Breast epithelium (tissue), 4 donors: ENCODE data around the gene CBLC. TPM values are rescaled to one million over a fixed set of nuclear protein-coding genes. Genes with fewer than 3 reads are reported as not detected.

ENCODE experiments used
- DNase-seq, 2 donors: peaks; one replicate each; pipeline ENCODE4 v3.0.0-alpha.2; 2019; ENCODE audit warnings: low spot score in 2 of 2
- H3K27ac ChIP-seq, 2 donors: fragments of 200-600 bp; sonication (generic) in 1 of 2; one replicate each; pipeline ENCODE4 v1.5.1; 2016 to 2019; ENCODE audit warnings: mild to moderate bottlenecking in 1 of 2
- H3K27me3 ChIP-seq, 2 donors: fragments of 200-600 bp; sonication (generic) in 1 of 2; one replicate each; pipeline versions ENCODE4 v1.5.1 to v1.6.0; 2017 to 2019; ENCODE audit warnings: control low read depth in 1 of 2, mild to moderate bottlenecking in 1 of 2
- H3K36me3 ChIP-seq: fragments of 200-600 bp; one replicate; pipeline ENCODE4 v1.5.1; 2019
- H3K4me1 ChIP-seq, 2 donors: fragments of 200-600 bp; sonication (generic); one replicate each; pipeline ENCODE4 v1.5.1; 2016 to 2019; ENCODE audit warnings: control low read depth in 1 of 2
- H3K4me3 ChIP-seq, 3 donors: fragments of 200-600 bp; sonication (generic); 1 replicate in 2 of 3; 2 replicates in 1 of 3; pipeline ENCODE4 v1.5.1; 2016 to 2019; ENCODE audit warnings: mild to moderate bottlenecking in 3 of 3, moderate library complexity in 2 of 3
- H3K9me3 ChIP-seq, 2 donors: fragments of 200-600 bp; sonication (generic) in 1 of 2; one replicate each; pipeline ENCODE4 v1.5.1; 2016 to 2019; ENCODE audit warnings: control low read depth in 1 of 2
- POLR2A ChIP-seq: fragments of 450-650 bp; IDR thresholded peaks from one replicate; pipeline ENCODE4 v1.6.1; 2016; ENCODE audit warnings: antibody characterized with exemption, mild to moderate bottlenecking, moderate library complexity
- POLR2AphosphoS5 ChIP-seq, 3 donors: sonication (generic); formaldehyde crosslinking; IDR thresholded peaks; one replicate each; pipeline ENCODE4 v1.6.1; 2017; ENCODE audit warnings: antibody characterized with exemption in 3 of 3
- intact Hi-C: fragments of 100-400 bp; cut with DNase I; formaldehyde crosslinking; loops from one replicate; pipeline ENCODE4 v1.15.1; 2023; ENCODE audit warnings: low total_unique reads
- total RNA-seq, 3 donors: library from RNA; depleted of rRNA; stranded (reverse); fragments of >200 nt; gene quantifications; one replicate each; pipeline ENCODE4 v1.1.0, GENCODE V29; 2016
- TF ChIP-seq, protein P1 (sequence below), 3 donors: fragments of 450-650 bp; IDR thresholded peaks; one replicate each; pipeline ENCODE4 v1.5.1; 2016 to 2017; ENCODE audit warnings: antibody characterized with exemption in 3 of 3, mild to moderate bottlenecking in 3 of 3, moderate library complexity in 3 of 3

Gene CBLC
- total RNA-seq, 3 donors from 2014 or later, result 15.7 to 18.1 TPM; not detected in 1

DNA sequence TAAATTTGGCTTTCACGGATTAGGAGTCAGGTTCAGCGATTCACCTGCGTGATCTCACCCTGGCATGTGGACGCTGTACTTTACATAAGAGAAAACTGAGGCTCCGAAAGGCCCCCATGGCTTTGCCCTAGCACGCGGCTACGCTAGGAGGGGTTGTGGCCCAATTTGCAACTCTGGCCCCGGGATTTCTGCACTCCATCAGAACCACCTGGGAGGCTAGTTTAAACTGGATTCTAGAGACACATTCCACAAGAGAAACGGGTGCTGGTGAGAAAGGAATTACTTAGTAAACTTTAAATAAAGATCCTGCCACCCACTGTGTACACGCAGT, 23.0 kb upstream of the CBLC start:
- no peaks in the 10 kb centered on the region for H3K27me3 ChIP-seq
- H3K27ac ChIP-seq, result peak overlapping the region; percentile 86 to 95
- H3K4me3 ChIP-seq, result peak overlapping the region; percentile 40 to 72 (median 51)
- TF ChIP-seq POLR2A (no peak), POLR2AphosphoS5 (IDR thresholded peaks at IDR 0.05) (no peak)
- TF ChIP-seq, protein P1, sequence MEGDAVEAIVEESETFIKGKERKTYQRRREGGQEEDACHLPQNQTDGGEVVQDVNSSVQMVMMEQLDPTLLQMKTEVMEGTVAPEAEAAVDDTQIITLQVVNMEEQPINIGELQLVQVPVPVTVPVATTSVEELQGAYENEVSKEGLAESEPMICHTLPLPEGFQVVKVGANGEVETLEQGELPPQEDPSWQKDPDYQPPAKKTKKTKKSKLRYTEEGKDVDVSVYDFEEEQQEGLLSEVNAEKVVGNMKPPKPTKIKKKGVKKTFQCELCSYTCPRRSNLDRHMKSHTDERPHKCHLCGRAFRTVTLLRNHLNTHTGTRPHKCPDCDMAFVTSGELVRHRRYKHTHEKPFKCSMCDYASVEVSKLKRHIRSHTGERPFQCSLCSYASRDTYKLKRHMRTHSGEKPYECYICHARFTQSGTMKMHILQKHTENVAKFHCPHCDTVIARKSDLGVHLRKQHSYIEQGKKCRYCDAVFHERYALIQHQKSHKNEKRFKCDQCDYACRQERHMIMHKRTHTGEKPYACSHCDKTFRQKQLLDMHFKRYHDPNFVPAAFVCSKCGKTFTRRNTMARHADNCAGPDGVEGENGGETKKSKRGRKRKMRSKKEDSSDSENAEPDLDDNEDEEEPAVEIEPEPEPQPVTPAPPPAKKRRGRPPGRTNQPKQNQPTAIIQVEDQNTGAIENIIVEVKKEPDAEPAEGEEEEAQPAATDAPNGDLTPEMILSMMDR (IDR thresholded peaks at IDR 0.05), result no peak
- H3K36me3 ChIP-seq, result no peaks in the 10 kb centered on the region
- no peak for DNase-seq
- peaks cover 23 to 34% of the 10 kb centered on the region in 2 donors for H3K4me1 ChIP-seq
- no peaks in the 10 kb centered on the region for H3K9me3 ChIP-seq
- intact Hi-C loops, result no loop called here

DNA sequence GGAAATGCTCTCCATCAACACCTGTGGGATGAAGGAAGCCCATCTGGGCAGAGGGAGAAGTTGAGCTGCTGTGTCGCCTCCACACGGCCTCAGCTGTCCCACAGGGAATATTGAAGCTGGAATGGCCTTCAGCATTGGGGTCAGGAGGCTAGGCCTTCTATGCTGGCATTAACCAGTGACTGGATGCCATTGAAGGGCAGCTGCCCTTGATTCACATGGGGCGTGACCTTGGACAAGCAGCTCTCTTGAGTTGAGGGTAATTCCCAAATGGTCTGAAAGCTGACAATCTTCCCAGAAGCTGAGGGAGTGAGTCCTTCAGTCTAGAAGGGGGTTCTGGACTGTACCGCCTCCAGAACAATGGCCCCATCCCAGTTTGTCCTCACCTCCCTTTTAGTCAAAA, 22.5 kb upstream of the CBLC start:
- no peaks in the 10 kb centered on the region for H3K9me3 ChIP-seq
- intact Hi-C loops, result no loop called here
- peak overlapping the region; percentile 86 to 95 for H3K27ac ChIP-seq
- no peak for TF ChIP-seq POLR2A
- no peak for TF ChIP-seq POLR2AphosphoS5 (IDR thresholded peaks at IDR 0.05)
- TF ChIP-seq, protein P1 (IDR thresholded peaks at IDR 0.05), result no peak
- H3K36me3 ChIP-seq, result no peaks in the 10 kb centered on the region
- no peaks in the 10 kb centered on the region for H3K27me3 ChIP-seq
- no peak for DNase-seq
- peaks cover 23 to 29% of the 10 kb centered on the region in 2 donors for H3K4me1 ChIP-seq
- peak overlapping the region in 1 of 3 donors; percentile 72 for H3K4me3 ChIP-seq

DNA sequence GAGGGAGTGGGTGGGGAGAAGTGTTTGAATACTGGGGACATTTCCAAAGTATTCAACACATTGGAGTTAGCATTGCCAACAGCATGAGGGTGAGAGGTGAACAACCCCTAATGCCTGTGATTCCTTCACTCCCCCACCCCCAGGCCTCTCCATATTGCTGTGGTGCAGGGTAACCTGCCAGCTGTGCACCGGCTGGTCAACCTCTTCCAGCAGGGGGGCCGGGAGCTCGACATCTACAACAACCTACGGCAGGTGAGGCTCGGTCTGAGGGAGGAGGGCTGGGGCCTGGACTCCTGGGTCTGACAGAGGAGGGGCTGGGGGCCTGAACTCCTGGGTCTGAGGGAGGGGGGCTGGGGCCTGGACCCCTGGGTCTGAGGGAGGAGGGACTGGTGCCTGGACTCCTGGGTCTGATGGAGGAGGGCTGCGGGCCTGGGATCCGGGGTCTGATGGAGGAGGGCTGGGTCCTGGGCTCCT, 21.6 kb upstream of the CBLC start:
- H3K4me1 ChIP-seq, result peaks cover 23 to 27% of the 10 kb centered on the region in 2 donors
- H3K27me3 ChIP-seq, result no peaks in the 10 kb centered on the region
- DNase-seq, result no peak
- no peaks in the 10 kb centered on the region for H3K9me3 ChIP-seq
- H3K4me3 ChIP-seq, result peak overlapping the region in 1 of 3 donors; percentile 72
- intact Hi-C loops, result no loop called here
- H3K27ac ChIP-seq, result peak overlapping the region; percentile 86 to 95
- TF ChIP-seq POLR2A (no peak), POLR2AphosphoS5 (IDR thresholded peaks at IDR 0.05) (no peak)
- TF ChIP-seq, protein P1 (IDR thresholded peaks at IDR 0.05), result no peak
- no peaks in the 10 kb centered on the region for H3K36me3 ChIP-seq

DNA sequence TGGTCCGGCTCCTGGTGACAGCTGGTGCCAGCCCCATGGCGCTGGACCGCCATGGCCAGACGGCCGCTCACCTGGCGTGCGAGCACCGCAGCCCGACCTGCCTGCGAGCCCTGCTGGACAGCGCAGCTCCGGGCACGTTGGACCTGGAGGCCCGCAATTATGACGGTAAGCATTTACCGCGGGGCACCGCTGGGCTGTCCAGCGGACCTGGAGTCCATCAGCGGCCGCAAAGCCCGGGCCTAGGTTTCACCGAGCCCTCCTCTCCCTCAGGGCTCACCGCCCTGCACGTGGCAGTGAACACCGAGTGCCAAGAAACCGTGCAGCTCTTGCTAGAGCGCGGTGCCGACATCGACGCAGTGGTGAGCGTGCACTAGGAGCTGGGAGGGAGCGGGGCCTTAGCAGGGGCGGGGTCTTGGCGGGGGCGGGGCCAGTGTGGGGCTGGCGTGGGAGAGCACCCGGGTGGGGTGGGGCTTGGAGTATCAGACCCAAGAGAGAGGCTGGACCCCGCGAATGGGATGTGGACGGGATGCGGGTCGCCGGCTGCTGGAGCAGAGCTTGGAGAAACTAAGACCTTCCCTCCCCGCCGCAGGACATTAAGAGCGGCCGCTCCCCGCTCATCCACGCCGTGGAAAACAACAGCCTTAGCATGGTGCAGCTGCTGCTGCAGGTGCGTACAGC, 20.5 kb upstream of the CBLC start:
- intact Hi-C loops, result no loop called here
- peaks cover 23 to 27% of the 10 kb centered on the region in 2 donors for H3K4me1 ChIP-seq
- no peak for DNase-seq

DNA sequence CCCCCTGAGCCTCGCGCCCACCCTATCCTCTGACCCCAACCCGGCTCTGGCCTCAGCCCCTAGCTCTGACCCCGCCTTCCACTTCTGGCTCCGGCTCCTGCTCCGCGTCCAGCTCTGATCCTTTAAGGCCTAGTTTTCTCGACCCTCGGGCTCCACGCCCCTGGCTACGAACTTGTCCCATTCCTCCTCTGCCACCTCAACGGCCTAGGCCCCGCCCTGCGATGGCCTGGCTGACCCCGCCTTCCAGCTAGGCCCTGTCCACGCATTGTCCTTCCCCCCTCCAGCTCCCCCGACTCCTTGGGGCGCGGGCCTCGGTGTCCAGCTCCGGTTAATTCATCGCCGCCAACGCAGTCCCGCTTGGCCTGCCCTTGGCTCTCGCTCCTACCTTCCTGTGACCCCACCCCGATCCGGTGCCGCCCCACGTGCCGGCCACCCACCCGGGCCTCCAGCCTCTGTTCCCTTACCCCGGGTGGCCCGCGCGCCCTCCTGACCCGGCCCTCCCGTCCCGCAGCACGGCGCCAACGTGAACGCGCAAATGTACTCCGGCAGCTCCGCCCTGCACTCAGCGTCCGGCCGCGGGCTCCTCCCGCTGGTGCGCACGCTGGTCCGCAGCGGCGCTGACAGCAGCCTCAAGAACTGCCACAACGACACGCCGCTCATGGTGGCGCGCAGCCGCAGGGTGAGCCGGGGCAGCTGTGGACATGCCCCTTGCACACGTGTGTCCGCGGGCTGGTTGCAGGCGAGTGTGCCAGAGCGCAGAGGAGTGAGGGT, 19.8 kb upstream of the CBLC start:
- no peak for DNase-seq
- no peaks in the 10 kb centered on the region for H3K36me3 ChIP-seq

More for the DNA sequence above, 20.5 kb upstream of the CBLC start:
- Histone ChIP-seq H3K9me3 (no peaks in the 10 kb centered on the region), H3K27ac (peak overlapping the region; percentile 86 to 95), H3K27me3 (no peaks in the 10 kb centered on the region), H3K36me3 (no peaks in the 10 kb centered on the region), H3K4me3 (peak overlapping the region; percentile 40 to 62 (median 43))
- no peak for TF ChIP-seq POLR2A
- TF ChIP-seq POLR2AphosphoS5 (IDR thresholded peaks at IDR 0.05), result peak in 1 of 3 donors; percentile 34

DNA sequence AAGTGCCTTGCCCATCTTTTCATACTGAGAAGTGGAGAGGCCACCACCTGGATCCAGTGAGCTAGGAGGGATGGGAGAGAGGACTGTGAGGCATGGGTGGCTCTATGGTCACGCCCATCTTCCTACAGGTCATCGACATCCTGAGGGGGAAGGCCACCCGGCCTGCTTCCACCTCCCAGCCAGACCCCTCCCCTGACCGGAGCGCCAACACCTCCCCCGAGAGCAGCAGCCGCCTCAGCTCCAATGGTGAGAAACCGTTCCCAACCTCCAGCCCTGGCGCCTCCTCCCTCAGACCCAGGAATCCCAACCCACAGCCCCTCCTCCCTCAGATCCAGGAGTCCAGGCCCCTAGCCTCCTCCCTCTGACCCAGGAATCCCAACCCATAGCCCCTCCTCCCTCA, 19.1 kb upstream of the CBLC start:
- Histone ChIP-seq H3K4me1 (peaks cover 18 to 23% of the 10 kb centered on the region in 2 donors), H3K36me3 (no peaks in the 10 kb centered on the region), H3K27ac (peak overlapping the region; percentile 86 to 95)

More for the DNA sequence above, 19.8 kb upstream of the CBLC start:
- TF ChIP-seq POLR2A (no peak), POLR2AphosphoS5 (IDR thresholded peaks at IDR 0.05) (peak in 1 of 3 donors; percentile 25)
- Histone ChIP-seq H3K4me3 (peak overlapping the region; percentile 40 to 62 (median 43)), H3K4me1 (peaks cover 20 to 23% of the 10 kb centered on the region in 2 donors), H3K9me3 (no peaks in the 10 kb centered on the region), H3K27ac (peak overlapping the region; percentile 86 to 95), H3K27me3 (no peaks in the 10 kb centered on the region)
- intact Hi-C loops, result no loop called here

More for the DNA sequence above, 19.1 kb upstream of the CBLC start:
- Histone ChIP-seq H3K27me3 (no peaks in the 10 kb centered on the region), H3K9me3 (no peaks in the 10 kb centered on the region), H3K4me3 (peak overlapping the region; percentile 40 to 62 (median 43))
- intact Hi-C loops, result no loop called here
- DNase-seq, result no peak
- TF ChIP-seq, protein P1 (IDR thresholded peaks at IDR 0.05), result no peak
- TF ChIP-seq POLR2A, result no peak
- no peak for TF ChIP-seq POLR2AphosphoS5 (IDR thresholded peaks at IDR 0.05)
